Erythroblast (primary cell): Measurements from ENCODE around the gene MED28.
"Not testable (repeated sequence)": the region's sequence is repeated elsewhere in the genome, so short reads cannot be mapped to it uniquely, and the experiment has no call there.

Experiments used
- DNase-seq, 2 experiments: peaks; one replicate each; lab custom pipeline; 2025; lab: John Stamatoyannopoulos, UW
- GATA1 ChIP-seq: IDR thresholded peaks from 2 replicates; pipeline ENCODE4 v1.6.1; 2011; ENCODE audit warnings: low read depth, mild to moderate bottlenecking, control low read depth, low read length, moderate library complexity
- POLR2A ChIP-seq: IDR thresholded peaks from 2 replicates; pipeline ENCODE4 v1.6.1; 2011; ENCODE audit warnings: mild to moderate bottlenecking, low read length

MED28 gene, protein sequence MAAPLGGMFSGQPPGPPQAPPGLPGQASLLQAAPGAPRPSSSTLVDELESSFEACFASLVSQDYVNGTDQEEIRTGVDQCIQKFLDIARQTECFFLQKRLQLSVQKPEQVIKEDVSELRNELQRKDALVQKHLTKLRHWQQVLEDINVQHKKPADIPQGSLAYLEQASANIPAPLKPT

DNA sequence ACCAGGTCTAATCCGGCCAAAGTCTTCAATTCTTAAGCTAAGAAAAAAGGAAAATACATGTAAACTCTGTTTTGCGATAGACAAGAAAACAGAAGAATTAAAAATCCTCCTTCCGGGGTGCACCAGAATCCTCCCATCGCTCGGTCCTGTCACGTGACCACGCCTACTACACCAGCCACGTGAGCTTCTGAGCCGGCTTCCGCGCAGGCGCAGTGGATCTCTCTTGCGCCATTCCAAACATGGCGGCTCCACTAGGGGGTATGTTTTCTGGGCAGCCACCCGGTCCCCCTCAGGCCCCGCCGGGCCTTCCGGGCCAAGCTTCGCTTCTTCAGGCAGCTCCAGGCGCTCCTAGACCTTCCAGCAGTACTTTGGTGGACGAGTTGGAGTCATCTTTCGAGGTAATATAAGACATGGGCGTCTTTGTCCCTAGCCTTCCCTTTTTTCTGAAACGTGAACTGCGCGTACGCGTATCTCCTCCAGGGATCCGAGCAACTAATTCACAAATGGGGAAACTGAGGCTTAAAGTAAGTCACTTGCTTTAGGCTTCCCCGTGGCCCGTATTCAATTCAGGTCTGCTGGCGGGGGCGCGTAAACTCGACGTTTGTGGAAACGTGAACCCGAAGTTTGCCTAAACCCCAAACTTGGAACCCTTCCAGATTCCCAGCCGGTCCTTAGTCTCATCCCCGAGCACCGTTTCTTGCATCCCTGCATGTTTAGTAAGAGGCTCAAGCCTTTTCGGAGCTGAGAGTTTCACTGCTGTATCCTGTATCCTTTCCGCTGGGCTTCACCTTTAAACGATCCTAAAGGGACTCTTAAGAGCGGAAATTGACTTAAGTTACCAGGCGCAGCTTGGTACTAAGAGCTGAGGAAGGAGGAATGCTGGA lies at the start of gene MED28:
MED28 (plus strand) TSS at position 226 of the 884 bp plus-strand sequence; CDS start at position 240, 14 bp downstream.
- peak; percentile 96 to 97 for DNase-seq
- no peak for TF ChIP-seq GATA1
- peak; percentile 97 for TF ChIP-seq POLR2A

DNA sequence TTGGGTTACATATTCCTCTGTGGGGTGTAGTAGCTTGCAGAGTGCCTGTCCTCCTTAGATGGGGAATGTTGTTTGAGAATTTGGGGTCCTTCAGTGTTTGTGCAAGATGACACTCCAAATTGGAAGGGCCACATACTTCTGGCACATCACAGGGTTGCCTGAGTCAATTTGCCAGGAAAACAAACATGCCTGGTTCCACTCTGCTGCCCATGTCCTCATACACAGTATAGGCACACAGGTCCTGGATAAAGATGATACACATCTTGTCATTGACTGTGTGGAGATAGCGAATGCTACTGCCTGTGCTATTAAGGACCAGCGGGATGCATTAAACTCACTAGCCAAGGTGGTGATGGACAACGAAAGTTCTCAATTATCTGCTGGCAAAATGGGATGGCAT lies 48.6 kb upstream of the MED28 start:
- no peak for TF ChIP-seq POLR2A
- no peak for DNase-seq

DNA sequence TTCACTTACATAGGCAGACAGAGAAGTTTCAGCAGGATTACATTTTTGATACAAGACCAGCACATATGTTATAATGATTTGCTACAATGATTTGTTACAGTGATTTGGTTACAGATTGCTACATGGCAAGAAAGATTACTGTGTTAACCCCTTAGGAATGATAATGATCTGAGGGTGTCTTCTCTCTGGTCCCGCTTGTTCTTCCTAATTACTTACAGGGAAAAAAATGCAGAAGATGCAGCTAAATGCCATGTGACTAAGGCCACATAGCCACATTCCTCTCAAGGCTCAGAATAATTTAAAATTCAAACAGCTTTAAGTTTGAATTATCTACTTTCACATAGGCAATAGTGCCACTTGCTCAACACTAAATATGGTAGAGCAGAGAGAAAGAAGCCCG lies 47.2 kb upstream of the MED28 start:
- DNase-seq = no peak
- no peak for TF ChIP-seq GATA1
- no peak for TF ChIP-seq POLR2A

DNA sequence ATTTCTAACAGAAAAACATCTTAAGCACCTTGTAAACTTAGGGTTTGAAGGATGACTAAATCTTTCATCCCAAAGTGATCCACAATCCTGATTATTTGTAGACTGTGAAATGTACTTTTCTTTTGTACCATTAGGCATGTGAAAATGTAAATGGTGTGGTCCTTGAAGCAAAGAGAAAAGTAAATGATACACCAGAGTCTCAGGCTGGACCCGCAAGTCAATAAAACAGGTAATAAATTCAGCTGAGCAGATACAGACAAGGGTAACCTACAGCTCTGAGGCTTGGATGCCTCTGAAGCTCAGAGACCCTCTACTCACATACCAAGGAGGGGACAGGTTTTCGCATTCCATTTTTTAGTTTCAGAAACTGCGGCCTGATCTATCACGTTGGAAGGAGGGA lies 40.2 kb upstream of the MED28 start:
- no peak for DNase-seq
- TF ChIP-seq GATA1 (no peak), POLR2A (no peak)

DNA sequence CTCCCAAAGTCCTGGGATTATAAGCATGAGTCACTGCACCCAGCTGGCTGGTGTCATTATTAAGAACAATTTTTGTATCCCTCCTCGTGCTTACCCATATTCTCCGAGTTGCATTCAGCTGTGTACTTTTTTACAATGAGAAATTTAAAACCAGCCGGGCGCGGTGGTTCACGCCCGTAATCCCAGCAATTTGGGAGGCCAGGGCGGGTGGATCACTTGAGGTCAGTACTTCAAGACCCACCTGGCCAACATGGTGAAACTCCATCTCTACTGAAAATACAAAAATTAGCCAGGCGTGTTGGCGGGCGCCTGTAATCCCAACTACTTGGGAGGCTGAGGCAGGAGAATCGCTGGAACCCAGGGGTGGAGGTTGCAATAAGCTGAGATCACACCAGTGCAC lies 39.3 kb upstream of the MED28 start:
- not testable (repeated sequence) for DNase-seq

DNA sequence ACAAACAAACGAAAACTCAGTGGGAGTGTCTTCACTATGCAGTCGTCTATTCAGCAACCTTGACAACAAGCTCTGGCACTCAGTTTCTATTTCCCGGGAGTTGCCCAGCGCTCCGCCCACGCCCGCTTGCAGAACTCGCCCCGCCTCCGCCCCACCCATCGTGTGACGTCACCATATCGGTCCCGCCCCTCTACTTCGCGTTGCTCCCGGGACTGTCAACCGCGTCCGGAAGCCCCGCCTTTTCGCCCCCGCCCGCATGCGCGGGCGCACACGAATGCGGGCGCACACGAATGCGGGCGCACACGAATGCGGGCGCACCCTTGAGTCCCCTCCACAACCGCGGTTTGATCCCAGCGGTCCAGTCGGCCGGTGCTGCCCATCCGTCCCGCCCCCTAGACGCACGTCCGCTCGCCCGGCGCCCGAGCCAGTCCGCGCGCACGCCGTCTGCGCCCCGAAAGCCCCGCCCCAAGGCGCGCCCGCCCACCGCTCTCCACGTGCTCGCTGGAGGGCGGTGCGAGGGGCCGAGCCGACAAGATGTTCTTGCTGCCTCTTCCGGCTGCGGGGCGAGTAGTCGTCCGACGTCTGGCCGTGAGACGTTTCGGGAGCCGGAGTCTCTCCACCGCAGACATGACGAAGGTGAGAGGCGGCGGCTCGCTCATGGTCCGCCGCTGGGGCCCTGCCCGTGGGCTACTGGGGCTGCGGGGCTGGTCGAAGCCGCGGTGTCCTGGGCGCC lies 37.3 kb upstream of the MED28 start, which contains the start of gene LAP3:
LAP3 (plus strand) TSS at position 267 of the 733 bp plus-strand sequence; CDS start at position 535, 268 bp downstream.
- TF ChIP-seq GATA1 (no peak), POLR2A (peak; percentile 80)
- peak; percentile 97 to 99 for DNase-seq

DNA sequence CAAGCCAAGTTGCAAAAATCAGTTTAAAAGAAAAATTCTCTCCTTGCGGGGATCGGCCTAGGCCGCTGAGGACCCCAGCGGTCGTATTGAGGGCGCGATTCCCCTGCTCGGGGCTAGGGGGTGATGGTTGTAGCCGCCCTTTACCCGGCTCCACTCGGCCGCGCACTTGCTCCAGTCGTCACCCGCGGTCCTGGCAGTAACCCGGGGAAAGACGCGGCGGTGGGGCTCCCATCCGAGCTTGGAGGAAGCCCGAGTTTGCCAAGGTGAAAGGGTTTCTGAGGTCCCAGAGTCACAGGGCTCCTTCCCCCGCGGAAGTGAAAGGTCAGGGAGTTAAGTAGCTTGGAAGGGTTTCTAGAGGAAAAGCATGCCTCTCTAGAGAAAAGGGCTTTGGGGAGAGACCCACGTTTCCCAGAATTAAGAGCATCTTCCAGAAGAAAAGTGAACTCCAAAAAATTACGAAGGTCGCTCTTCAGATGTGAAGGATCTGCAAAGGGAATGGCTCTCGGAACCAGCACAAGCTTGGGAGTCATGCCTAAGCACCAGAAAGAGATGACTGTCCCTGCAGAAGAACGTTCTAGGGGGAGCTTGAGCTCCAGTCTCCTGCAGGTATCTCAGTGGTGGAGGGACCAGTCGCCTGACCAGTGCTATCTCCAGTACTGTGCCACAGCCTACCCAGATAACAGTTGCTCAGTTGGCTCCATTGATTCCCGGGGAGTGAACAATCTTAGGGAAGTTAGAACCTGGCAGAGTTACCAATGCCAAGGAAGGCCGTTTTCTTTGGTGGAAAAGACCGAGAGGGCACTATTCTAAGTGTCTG lies 36.6 kb upstream of the MED28 start:
- DNase-seq = peak; percentile 64 to 68
- TF ChIP-seq POLR2A = peak; percentile 20
- TF ChIP-seq GATA1 = no peak

DNA sequence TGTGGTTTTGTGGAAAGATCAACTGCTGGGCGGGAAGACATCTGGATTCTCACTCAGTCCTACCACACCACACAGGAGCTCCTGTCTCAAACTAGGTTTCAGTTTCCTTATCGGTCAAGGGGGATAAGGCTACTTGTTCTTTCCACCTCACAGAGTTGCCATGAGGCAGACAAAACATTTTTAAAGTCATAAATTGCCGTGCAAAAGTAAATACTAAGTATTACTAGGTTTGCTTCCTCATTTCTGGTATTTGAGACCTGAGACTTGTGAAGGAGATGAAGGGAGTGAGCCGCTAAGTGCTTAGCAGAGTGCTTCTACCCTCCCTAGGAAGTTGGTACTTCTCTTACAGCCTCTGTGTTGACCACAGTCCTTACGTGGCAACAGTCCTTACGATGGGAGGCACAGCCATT lies 36.0 kb upstream of the MED28 start:
- DNase-seq = peak; percentile 64 to 66

DNA sequence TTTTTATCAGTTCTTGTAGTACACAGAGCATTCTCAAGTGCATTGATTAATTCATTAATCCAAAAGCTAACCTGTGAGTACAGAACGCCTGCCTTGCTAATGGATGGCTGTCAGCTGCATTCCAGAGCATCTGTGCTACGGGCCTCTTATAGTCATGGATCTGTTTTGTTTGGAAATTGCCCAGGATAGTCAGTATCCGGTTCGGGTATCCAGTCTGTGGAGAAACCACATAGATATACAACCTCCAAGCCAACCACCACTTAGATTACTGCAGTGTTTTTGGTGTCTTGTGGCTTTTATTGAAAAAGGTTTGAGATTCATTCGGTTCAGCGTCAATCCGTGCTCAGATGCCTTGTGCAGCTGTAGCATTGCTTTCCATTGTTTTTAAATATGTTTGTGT lies 33.5 kb upstream of the MED28 start:
- TF ChIP-seq POLR2A = no peak
- TF ChIP-seq GATA1 = no peak
- no peak for DNase-seq

More for the DNA sequence above, 36.0 kb upstream of the MED28 start:
- TF ChIP-seq GATA1 (no peak), POLR2A (no peak)

DNA sequence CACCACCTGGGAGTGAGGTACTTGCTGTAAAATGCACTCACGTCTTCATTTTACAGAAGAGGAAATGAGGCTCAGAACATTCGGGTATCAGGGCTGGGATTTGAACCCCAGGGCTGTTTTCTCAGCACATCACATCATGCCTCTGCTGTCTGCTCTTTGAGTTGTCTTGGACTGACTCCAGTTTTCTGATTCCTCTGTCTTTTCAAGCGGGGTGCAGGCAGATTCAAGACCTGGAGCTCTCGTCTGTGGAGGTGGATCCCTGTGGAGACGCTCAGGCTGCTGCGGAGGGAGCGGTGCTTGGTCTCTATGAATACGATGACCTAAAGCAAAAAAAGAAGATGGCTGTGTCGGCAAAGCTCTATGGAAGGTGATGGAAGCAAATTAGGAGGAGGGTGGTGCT lies 31.2 kb upstream of the MED28 start:
- no peak for DNase-seq
- TF ChIP-seq GATA1 (no peak), POLR2A (no peak)

DNA sequence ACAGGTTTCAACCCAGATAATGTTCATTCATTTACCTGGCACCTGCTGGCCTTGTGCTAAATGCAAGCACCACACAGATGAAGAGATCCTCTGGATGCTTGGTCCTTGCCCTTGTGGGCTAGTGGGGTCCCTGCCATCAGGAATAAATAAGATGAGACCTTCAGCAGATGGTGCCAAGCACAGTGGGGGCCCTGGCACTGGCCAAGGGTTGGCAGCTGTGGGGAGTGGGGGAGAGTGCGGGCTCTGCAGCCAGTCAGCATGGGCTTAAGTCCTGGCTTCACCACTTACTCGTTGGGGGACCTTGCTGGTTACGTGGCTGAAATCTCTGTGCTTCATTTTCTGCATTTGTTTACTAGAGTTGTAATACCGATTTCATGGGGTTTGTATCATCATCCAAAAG lies 30.5 kb upstream of the MED28 start:
- no peak for DNase-seq
- TF ChIP-seq POLR2A (no peak), GATA1 (no peak)

DNA sequence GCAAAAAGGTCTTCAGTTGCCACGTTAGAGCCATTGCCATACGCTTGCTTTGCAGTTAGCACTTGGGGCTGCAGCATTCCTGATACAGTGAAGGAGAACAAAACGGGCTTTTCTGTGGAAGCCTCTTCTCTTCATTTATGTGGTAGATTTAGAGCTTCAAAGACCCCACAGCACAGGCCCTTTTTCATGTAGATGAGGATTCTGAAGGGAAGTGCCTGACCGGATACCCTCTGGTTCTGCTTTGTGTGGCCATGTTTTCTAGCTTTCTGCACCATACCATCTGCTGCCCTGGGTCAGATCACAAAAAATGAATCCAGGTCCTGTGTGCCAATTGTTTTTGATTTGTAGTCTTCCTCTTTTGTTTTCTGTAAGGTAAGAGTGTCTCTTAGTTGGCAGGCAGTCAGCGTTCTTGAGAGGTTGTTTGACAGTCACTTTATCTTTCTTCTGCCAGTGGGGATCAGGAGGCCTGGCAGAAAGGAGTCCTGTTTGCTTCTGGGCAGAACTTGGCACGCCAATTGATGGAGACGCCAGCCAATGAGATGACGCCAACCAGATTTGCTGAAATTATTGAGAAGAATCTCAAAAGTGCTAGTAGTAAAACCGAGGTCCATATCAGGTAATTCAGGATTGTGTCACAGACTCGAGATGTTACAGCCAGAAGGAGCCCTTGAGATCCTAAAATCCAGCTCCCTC lies 29.8 kb upstream of the MED28 start:
- DNase-seq = no peak
- TF ChIP-seq GATA1 = no peak

DNA sequence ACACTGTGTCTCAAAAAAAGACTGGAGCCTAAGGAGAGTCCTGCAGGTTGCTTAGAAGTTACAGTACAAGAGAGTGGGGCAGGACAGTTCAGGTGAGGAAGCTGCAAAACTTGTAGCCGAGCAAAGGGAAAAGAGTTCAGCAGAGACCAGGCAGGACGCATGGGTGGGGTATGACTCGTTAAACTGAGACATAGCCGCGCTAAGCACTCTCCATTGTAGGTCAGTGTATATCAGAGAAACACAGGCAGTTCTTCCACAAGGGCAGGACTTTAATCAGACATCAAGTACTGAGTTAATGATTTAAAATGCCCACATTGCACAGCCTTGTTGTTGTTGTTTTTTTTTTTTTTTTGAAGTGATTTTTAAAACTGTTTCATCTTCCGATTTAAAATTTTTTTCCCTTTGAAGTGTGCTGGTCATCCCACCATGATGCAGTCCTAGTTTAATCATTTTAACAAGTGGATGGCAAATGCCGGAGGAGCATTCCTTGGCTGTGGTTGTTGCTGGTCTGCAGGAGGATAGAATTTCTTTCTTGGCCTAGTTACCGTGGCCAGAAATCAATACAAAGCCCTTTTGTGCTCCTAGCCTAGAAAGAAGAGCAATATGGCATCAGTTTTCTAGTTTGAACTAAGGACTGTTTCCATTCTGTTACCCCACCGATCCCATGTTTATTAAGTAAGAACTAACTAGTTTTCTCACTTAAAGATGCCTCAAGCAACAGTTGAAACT lies 27.2 kb upstream of the MED28 start:
- TF ChIP-seq POLR2A (no peak), GATA1 (no peak)
- DNase-seq = no peak
